Transverse colon (tissue), 4 donors: ENCODE measurements around the gene CCDC201. TPM values are rescaled to one million over a fixed set of nuclear protein-coding genes. Genes with fewer than 3 reads are reported as not detected.
A peak's percentile ranks its signal among the peaks of the same experiment; 100 is the strongest.

ENCODE experiments used
- DNase-seq: peaks from one replicate; pipeline ENCODE4 v3.0.0-alpha.2; 2019
- H3K27ac ChIP-seq, 4 donors: fragments of 200-600 bp; sonication (generic); 2 replicates each; pipeline ENCODE4 v1.5.1; 2016 to 2018; ENCODE audit warnings: inconsistent platforms in 4 of 4
- H3K27me3 ChIP-seq: fragments of 200-600 bp; sonication (generic); 2 replicates; pipeline ENCODE4 v1.5.1; 2017; ENCODE audit warnings: inconsistent platforms
- H3K36me3 ChIP-seq, 4 donors: fragments of 200-600 bp; sonication (generic); 2 replicates each; pipeline ENCODE4 v1.5.1; 2017 to 2019; ENCODE audit warnings: inconsistent platforms in 4 of 4
- H3K4me1 ChIP-seq, 4 donors: fragments of 200-600 bp; sonication (generic); 2 replicates each; pipeline ENCODE4 v1.5.1; 2017 to 2020; ENCODE audit warnings: inconsistent platforms in 4 of 4
- H3K4me3 ChIP-seq, 4 donors: fragments of 200-600 bp; sonication (generic); 1 replicate in 1 of 4; 2 replicates in 3 of 4; pipeline versions ENCODE4 v1.5.1 to v1.6.1; 2017 to 2019; ENCODE audit warnings: inconsistent platforms in 4 of 4
- H3K9me3 ChIP-seq, 2 donors: fragments of 200-600 bp; sonication (generic); 2 replicates each; pipeline ENCODE4 v1.5.1; 2017 to 2019; ENCODE audit warnings: inconsistent platforms in 2 of 2
- EP300 ChIP-seq: sonication (generic); formaldehyde crosslinking; IDR thresholded peaks from one replicate; pipeline ENCODE4 v1.6.1; 2017; ENCODE audit warnings: antibody characterized with exemption, low read depth
- POLR2A ChIP-seq: fragments of 450-650 bp; IDR thresholded peaks from one replicate; pipeline ENCODE4 v1.6.1; 2016; ENCODE audit warnings: antibody characterized with exemption, mild to moderate bottlenecking, moderate library complexity
- POLR2AphosphoS5 ChIP-seq, 3 donors: sonication (generic); formaldehyde crosslinking; IDR thresholded peaks; one replicate each; pipeline ENCODE4 v1.6.1; 2016; ENCODE audit warnings: antibody characterized with exemption in 3 of 3
- WGBS, 2 donors: methylation state at CpG; one replicate each; pipeline ENCODE4 v1.1.5; 2018; ENCODE audit warnings: low coverage in 1 of 2; 5-methylcytosine and 5-hydroxymethylcytosine counted together
- in situ Hi-C, 4 donors: fragments of 200-750 bp; cut with MboI; loops; one replicate each; pipeline versions ENCODE4 v1.15.0 to v1.15.1; 2017; ENCODE audit warnings: low sequenced_read_pairs in 3 of 4, low pct_ligation_motif_present in 1 of 4, low pct_unique_long_range_greater_than_20kb in 1 of 4
- intact Hi-C: fragments of 100-400 bp; cut with DNase I; formaldehyde crosslinking; loops from one replicate; pipeline ENCODE4 v1.15.1; 2023; ENCODE audit warnings: low total_unique reads
- total RNA-seq, 4 donors: library from RNA; depleted of rRNA; stranded (reverse); fragments of >200 nt; gene quantifications; one replicate each; pipeline ENCODE4 v1.1.0, GENCODE V29; 2016
- TF ChIP-seq, protein P1 (sequence below), 5 experiments: fragments of 200-600 bp in 3 of 5; fragments of 450-650 bp in 2 of 5; sonication (generic) in 3 of 5; IDR thresholded peaks; 1 replicate in 2 of 5; 2 replicates in 3 of 5; pipeline ENCODE4 v1.5.1; 2016 to 2017; ENCODE audit warnings: antibody characterized with exemption in 5 of 5, inconsistent platforms in 3 of 5, mild to moderate bottlenecking in 2 of 5, moderate library complexity in 1 of 5

The CCDC201 gene
- total RNA-seq, 4 donors from 2014 or later: not detected

DNA sequence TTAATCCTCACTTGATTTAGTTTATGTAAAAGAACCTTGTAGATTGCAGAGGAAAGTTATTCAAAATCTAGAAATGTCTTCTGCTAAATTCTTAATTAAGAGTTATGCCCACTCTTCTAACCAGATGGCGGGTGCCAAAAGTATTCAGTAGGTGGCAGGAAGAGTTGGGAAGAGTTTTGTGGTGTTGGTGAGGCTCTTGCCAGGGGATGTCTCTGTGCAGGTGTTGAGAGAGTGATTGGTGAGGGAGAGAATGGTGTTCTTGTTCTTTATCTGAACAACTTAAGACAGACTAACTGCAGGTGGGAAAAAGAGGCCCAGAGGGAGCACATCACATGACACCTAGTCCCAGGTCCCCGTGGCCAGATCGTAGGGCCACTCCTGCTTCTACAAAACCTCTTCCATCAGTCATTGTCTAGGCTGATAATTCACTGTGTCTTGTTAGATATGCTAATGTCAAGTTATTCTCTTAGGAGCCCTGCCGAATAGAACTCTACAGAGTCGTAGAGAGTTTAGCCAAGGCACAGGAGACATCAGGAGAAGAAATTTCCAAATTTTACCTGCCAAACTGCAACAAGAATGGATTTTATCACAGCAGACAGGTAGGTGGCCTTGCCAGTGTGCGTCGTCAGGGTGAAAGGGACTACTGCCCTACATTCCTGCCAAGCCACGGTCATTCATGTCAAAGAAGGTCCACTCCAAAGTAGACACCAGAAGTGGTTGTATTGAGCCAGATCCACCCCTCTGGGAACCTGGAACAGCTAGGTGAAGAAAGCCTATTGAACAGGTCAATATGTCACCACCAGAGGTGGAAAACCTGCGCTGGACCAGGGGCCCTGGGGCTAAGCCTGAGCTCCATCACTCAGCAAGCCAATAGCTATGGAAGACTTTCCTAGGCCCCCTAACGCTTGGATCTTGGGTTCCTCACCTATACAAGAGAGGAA lies 18.9 kb upstream of the CCDC201 start:
- 70 to 76% methylated on average over 7 to 10 of the region's 10 CpGs for WGBS, 2 donors
- intact Hi-C loops (no loop called here), in situ Hi-C loops (no loop called here)
- TF ChIP-seq POLR2AphosphoS5 (IDR thresholded peaks at IDR 0.05) (no peak), POLR2A (no peak), EP300 (no peak)
- TF ChIP-seq, protein P1, sequence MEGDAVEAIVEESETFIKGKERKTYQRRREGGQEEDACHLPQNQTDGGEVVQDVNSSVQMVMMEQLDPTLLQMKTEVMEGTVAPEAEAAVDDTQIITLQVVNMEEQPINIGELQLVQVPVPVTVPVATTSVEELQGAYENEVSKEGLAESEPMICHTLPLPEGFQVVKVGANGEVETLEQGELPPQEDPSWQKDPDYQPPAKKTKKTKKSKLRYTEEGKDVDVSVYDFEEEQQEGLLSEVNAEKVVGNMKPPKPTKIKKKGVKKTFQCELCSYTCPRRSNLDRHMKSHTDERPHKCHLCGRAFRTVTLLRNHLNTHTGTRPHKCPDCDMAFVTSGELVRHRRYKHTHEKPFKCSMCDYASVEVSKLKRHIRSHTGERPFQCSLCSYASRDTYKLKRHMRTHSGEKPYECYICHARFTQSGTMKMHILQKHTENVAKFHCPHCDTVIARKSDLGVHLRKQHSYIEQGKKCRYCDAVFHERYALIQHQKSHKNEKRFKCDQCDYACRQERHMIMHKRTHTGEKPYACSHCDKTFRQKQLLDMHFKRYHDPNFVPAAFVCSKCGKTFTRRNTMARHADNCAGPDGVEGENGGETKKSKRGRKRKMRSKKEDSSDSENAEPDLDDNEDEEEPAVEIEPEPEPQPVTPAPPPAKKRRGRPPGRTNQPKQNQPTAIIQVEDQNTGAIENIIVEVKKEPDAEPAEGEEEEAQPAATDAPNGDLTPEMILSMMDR (IDR thresholded peaks at IDR 0.05): peak in 1 of 5 experiments; percentile 2
- Histone ChIP-seq H3K27me3 (peaks cover 56% of the 10 kb centered on the region), H3K4me3 (no peak overlapping the region), H3K27ac (no peak overlapping the region), H3K9me3 (no peaks in the 10 kb centered on the region), H3K4me1 (peaks cover 0 to 11% (median 9%) of the 10 kb centered on the region in 4 donors), H3K36me3 (no peaks in the 10 kb centered on the region)
- no peak for DNase-seq

DNA sequence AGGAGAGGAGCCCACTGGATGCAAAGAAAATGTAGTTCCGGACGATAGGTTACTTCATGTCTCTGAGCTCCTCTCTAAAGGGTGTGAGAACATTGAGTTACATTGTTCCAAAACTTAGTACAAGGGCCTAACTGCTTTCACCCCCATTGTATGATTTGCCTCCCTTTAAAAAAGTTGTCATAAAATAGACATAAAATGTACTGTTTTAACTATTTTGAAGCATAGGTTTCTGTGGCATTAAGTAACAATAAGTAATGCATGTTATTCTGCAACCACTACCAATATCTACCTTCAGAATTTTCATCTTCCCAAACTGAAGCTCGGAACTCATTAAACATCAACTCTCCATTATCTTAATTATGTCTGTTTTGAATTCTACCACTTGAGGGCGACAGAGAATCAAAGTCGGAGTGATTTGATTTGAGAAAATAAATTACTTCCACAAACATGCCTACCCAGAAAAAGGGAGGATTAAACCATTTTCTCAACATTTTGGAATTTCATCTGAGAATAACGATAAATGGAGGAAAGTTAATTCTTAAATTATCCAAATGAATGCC lies 18.1 kb upstream of the CCDC201 start:
- 31 to 40% methylated on average over 6 of the region's 6 CpGs for WGBS, 2 donors
- peaks cover 60% of the 10 kb centered on the region for H3K27me3 ChIP-seq
- in situ Hi-C loops (no loop called here), intact Hi-C loops (no loop called here)
- H3K36me3 ChIP-seq: no peaks in the 10 kb centered on the region
- H3K9me3 ChIP-seq: no peaks in the 10 kb centered on the region
- H3K27ac ChIP-seq: no peak overlapping the region
- H3K4me3 ChIP-seq: no peak overlapping the region
- no peak for TF ChIP-seq EP300
- no peak for TF ChIP-seq POLR2A
- TF ChIP-seq, protein P1 (IDR thresholded peaks at IDR 0.05): peak; percentile 41 to 58 (median 52)
- no peak for TF ChIP-seq POLR2AphosphoS5 (IDR thresholded peaks at IDR 0.05)
- DNase-seq: no peak
- peaks cover 0 to 11% (median 9%) of the 10 kb centered on the region in 4 donors for H3K4me1 ChIP-seq

DNA sequence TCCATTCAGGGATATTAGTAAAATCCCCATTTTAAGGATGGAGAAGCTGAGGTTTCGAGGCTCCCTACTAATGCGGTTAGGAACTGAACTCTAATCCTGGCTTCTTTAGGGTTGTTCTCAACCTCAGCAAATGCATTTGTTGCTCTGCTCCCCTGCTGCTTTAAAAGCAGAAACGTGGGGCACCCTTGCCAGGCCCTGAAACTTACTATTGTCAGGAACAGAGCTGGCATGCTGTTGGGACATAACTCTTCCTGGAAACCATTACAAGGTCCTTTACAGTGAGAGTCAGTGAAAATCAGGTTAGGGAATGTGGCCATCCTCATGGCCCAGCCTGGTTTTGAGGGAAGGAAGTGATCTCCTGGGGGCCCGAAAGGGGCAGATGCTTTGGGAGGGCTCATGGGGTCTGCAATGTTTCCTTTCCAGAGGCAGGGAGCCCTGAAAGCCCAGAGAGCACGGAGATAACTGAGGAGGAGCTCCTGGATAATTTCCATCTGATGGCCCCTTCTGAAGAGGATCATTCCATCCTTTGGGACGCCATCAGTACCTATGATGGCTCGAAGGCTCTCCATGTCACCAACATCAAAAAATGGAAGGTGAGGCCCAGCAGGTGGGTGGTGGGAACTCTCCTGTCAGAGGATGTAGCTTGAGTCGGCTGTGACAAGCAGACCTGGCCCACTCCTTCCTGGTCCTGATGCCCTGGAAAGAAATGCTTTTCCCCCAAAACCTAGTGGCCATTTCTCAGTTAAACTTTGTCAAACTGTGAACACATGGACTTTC lies 17.4 kb upstream of the CCDC201 start:
- intact Hi-C loops: no loop called here
- Histone ChIP-seq H3K36me3 (no peaks in the 10 kb centered on the region), H3K9me3 (no peaks in the 10 kb centered on the region), H3K4me3 (no peak overlapping the region), H3K27ac (no peak overlapping the region), H3K4me1 (peaks cover 0 to 11% (median 9%) of the 10 kb centered on the region in 4 donors), H3K27me3 (peaks cover 54% of the 10 kb centered on the region)
- in situ Hi-C loops: no loop called here
- WGBS, 2 donors: 88% methylated on average over 2 to 8 of the region's 8 CpGs
- no peak for TF ChIP-seq EP300
- no peak for TF ChIP-seq POLR2AphosphoS5 (IDR thresholded peaks at IDR 0.05)
- no peak for TF ChIP-seq POLR2A
- TF ChIP-seq, protein P1 (IDR thresholded peaks at IDR 0.05): no peak
- no peak for DNase-seq
